ENCODE results near the gene LACRT.
A peak's percentile ranks its signal among the peaks of the same experiment; 100 is the strongest.
"Not testable (repeated sequence)": the region's sequence is repeated elsewhere in the genome, so short reads cannot be mapped to it uniquely, and the experiment has no call there.

The LACRT gene

DNA sequence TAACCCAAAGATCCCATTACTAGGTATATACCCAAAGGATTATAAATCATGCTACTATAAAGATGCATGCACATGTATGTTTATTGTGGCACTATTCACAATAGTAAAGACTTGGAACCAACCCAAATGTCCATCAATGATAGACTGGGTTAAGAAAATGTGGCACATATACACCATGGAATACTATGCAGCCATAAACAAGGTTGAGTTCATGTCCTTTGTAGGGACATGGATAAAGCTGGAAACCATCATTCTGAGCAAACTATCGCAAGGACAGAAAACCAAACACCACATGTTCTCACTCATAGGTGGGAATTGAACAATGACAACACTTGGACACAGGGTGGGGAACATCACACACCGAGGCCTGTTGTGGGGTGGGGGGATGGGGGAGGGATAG, 4.4 kb upstream of the LACRT start:
- not testable (repeated sequence) for DNase-seq (ENCODE audit: low read depth)

GRCh38 chr12:54631988-54632728, 2.5 kb downstream of the LACRT start:
- DNase-seq (ENCODE audit: low read depth) = no peak

DNA sequence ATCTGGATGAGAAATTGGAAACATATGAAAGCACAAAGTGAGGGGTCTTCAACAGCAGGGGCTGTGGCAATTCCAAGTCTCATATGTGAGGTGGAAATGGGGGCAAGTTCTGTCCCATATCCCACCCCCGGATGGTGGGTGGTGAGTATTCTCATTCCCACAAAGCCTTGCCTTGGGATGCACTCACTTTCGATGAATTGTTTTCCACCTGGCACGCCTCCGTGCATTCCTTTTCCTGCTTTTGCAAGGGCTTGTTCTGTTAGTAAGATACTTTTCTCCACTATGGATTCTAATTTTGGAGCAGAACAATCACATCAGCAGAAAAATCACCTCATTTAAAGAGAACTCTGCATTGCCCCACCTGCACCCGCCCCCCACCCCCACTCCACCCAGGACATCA, 3.1 kb downstream of the LACRT start:
- no peak for DNase-seq (ENCODE audit: low read depth)

GRCh38 chr12:54629925-54630324, 4.8 kb downstream of the LACRT start:
- DNase-seq (ENCODE audit: low read depth) = no peak

GRCh38 chr12:54628186-54628846, 6.4 kb downstream of the LACRT start:
- DNase-seq (ENCODE audit: low read depth) = no peak

- DNase-seq (ENCODE audit: low read depth) = no peak
Observed at GRCh38 chr12:54627304-54627703, 7.4 kb downstream of the LACRT start.

DNA sequence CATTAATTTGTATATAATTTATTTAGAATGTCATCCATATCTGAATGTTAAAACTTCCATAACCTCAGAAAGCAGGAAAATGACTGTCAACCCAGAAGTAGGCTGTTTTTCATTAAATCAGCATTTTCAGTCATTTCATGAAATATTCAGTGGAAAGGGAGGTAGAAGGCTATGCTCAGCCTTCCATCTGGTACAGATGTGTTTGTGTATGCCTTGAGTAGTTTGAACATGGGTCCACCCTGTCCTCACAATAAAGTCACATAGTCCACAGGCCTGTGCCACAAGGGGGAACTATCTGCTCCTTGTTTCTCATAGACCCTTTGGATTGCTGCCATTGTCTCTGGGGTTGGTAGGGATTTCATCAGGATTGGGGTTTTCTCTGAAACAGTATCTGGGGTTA, 9.1 kb downstream of the LACRT start:
- DNase-seq (ENCODE audit: low read depth) = no peak

GRCh38 chr12:54624315-54625279, 10.1 kb downstream of the LACRT start:
- DNase-seq (ENCODE audit: low read depth) = no peak

DNA sequence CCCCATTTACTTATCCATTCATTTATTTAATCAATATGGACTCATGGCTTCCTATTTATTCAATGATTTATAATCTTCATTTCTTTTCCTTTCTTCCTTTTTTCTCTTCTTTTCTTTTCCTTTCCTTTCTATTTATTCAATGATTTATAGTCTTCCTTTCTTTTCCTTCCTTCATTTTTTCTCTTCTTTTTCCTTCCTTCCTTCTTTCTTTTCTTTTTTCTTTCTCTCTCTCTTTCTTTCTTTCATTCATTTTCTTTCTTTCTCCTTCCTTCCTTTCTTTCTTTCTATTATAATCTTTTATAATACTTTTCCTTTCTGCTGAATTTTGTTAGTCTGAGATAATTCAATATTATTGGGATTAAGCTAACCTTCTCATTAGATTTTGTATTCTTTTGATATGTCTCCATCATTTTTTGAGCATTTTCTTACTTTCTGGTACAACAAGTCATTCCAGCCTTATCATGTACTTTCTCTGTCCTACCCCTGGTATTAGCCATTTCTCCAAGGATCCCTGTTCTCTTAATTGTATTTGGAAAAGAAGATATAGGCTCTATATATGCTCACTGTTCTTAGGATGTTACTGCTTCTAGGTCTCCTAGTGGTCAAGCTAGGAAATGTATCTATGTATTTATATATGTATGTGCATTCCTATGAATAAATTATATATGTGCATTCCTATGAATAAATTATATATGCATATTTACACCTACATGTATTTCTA, 12.1 kb downstream of the LACRT start:
- DNase-seq (ENCODE audit: low read depth) = no peak

GRCh38 chr12:54616933-54617680, 17.6 kb downstream of the LACRT start:
- no peak for DNase-seq (ENCODE audit: low read depth)

DNA sequence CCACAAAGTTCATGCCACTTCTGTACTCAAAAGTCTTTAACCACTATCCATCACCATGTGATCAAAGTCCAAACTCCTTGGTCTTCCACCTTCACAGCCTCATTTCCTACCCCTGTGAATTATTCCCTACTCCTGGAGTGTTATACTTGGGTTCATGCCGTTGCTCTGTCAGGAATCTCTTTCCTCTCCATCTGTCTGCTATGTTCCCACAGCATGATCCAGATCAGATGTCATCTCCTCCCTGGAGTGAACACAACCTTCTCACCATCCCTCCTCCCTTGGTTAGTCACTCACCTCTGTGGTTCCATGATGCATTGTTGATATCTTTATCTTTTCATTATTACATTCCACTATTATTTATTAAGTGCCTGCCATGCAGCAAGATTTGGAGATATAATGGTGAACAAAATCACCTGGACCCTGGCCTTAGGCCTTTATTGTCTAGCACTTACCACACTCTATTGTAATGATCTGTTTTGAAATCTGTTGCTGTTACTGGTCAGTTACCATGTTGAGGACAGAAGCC, 22.4 kb downstream of the LACRT start:
- DNase-seq (ENCODE audit: low read depth) = no peak

GRCh38 chr12:54611715-54612149, 23.0 kb downstream of the LACRT start:
- DNase-seq (ENCODE audit: low read depth) = no peak

GRCh38 chr12:54608769-54609168, 25.9 kb downstream of the LACRT start:
- DNase-seq (ENCODE audit: low read depth) = no peak

- no peak for DNase-seq (ENCODE audit: low read depth)
Observed at GRCh38 chr12:54608156-54608555, 26.5 kb downstream of the LACRT start.

DNA sequence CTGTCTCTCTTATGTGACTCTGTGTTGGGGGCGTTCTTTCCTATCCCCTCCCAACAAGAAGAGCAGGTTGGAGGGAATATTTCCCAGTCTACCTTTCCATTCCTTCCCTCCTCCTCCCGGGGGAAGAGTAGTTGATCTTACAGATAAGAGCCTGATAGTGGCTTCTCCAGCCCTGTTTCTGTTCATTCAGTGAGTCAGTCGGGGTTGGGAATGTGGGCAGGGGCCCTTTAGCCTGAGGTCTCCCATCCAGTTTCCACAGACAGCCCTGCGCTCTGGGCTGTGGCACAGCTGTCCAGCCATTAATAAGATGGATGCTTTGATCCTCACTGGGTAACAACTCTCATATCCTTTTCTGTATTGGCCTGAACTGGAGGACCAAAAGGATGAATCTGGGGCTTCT, 28.1 kb downstream of the LACRT start:
- DNase-seq (ENCODE audit: low read depth) = no peak

DNA sequence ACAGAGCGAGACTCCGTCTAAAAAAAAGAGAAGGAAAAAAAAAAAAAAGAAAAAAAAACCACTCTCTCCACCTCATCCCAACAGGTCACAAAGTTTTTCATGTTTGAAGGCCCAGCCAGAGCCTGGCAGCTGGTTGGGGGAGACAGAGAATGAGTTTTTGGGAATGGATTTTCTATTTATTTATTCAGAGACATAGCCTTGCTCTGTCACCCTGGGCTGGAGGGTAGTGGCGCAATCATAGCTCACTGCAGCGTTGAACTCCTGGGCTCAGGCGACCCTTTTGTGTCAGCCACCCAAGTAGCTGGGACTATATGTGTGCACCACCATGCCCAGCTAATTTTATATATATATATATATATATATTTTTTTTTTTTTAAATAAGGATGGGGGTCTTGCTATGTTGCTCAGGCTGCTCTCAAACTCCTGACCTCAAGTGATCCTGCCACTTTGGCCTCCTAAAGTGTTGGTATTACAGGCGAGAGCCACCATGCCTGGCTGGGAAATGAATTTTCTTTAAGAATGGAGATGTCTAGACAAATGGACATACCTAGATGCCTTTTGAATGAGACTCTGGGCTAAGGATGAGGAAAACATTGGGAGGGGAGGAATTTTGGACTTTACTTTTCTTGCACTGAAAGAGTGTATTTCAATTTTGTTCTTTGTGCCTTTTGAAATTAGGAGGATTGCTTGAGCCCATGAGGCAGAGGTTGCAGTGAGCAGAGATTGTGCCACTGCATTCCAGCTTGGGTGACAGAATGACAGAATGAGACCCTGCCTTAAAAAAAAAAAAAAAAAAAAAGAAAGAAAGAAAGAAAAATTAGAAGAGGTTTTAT, 29.3 kb downstream of the LACRT start:
- DNase-seq (ENCODE audit: low read depth) = no peak

- no peak for DNase-seq (ENCODE audit: low read depth)
Observed at GRCh38 chr12:54604436-54604835, 30.3 kb downstream of the LACRT start.

DNA sequence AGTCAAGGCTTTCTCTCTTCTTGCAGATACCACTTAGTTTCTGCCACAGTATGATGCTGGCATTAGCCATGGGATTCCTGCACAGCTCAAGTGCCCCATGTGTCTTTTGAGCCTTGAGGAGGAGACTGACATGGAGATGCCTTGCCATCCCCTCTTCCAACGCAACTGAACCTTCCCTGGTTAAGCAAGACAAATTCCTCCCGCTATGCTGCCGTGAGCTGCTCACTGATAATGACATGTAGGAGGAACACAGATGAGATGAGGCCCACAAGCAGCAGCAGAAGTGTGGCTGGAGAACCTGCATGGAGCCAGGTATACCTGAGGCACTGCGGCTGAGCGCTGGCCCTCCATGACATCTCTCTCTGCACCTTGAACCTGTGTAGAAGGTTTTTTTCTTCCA, 30.8 kb downstream of the LACRT start:
- DNase-seq (ENCODE audit: low read depth) = no peak

DNA sequence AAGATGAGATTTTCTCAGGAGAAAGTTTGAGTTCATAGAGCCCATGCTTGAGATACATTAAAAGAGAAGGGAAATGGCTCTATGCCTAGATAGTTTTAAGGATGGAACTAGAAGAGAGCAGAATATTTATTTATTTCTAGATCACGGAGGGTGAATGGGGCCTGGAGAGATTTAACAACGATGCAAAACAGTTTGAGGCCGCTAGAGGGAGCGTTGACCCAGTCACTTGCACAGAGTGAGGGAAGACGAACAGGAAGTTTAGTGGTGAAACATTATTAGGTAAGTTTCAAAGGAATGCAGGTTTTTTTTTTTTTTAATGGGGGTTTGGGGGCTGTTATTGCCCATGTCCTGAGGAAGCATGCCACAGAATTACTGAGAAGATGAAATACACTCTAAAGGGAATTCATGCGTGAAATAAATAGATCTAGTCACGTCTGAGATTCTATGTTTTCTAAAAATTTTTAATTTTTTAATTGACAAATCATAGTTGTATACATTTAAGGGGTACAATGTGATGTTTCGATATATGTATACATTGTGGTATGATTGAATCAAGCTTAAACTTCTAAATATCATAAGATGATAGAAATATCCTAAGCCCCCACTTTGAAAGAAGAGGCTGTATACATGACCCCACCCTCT, 31.4 kb downstream of the LACRT start:
- peak; percentile 40 for DNase-seq (ENCODE audit: low read depth)

- DNase-seq (ENCODE audit: low read depth) = no peak
Observed at GRCh38 chr12:54602661-54603060, 32.0 kb downstream of the LACRT start.

All from activated T-cell treated with anti-CD3 and anti-CD28 coated beads for 1 hour (primary cell).